AG04449 (cell line): Measurements from ENCODE around the gene PRKAR2B.

Experiments
- CTCF ChIA-PET: fragments of 350-600 bp; formaldehyde crosslinking; extraction: SDS; loops from one replicate; lab custom pipeline; 2021; ENCODE audit warnings: antibody characterized with exemption; lab: Yijun Ruan, JAX
- POLR2A ChIA-PET: fragments of 400-600, 350-600 bp; formaldehyde crosslinking; extraction: SDS; loops from one replicate; lab custom pipeline; 2020; ENCODE audit warnings: antibody characterized with exemption, inconsistent platforms; lab: Yijun Ruan, JAX
- DNase-seq: peaks from one replicate; pipeline ENCODE4 v3.0.0-alpha.2; 2010; ENCODE audit warnings: low read depth, low spot score
- H3K4me3 ChIP-seq: 2 replicates; pipeline ENCODE4 v1.5.1; 2011; ENCODE audit warnings: low read depth, mild to moderate bottlenecking, control low read depth, low read length
- TF ChIP-seq, protein P1 (sequence below): IDR thresholded peaks from one replicate; pipeline ENCODE4 v1.5.1; 2011; ENCODE audit warnings: mild to moderate bottlenecking, moderate library complexity, low read length, control low read depth, inconsistent platforms; ENCODE audit not compliant: insufficient read depth; ENCODE audit errors: missing control alignments

The PRKAR2B gene

DNA sequence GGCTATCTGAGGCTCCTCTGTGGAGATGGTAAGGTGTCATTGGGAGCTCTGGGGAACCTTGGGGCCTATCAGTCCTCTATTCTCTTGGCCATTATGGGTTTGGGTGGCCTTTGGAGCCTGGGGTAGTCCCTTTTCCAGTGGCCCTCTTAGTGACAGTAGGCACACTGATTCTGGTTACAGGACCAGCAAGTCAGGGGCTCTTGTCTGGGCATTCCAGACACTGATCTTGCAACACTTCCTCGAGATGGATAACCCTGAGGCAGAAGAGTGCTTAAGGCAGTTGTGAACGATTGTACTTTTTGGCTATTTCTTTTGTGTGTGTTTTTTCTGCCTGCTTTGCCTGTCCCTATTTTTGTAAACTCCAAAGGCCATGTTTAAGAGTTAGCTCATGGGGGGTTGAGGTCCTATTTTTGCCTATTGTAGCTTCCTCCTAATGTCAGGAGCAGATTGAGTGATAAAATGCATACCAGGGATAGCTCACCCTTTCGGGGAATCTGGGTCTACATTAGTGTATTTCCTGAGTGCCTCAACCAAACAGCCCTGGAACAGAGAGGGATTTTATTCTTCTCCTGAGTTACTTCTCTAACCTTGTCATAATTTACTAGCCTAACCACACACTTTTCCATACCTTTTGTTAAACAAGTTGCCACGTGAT, 61.2 kb downstream of the PRKAR2B start:
- ChIA-PET POLR2A (no interaction called here), CTCF (no interaction called here)
- TF ChIP-seq, protein P1, sequence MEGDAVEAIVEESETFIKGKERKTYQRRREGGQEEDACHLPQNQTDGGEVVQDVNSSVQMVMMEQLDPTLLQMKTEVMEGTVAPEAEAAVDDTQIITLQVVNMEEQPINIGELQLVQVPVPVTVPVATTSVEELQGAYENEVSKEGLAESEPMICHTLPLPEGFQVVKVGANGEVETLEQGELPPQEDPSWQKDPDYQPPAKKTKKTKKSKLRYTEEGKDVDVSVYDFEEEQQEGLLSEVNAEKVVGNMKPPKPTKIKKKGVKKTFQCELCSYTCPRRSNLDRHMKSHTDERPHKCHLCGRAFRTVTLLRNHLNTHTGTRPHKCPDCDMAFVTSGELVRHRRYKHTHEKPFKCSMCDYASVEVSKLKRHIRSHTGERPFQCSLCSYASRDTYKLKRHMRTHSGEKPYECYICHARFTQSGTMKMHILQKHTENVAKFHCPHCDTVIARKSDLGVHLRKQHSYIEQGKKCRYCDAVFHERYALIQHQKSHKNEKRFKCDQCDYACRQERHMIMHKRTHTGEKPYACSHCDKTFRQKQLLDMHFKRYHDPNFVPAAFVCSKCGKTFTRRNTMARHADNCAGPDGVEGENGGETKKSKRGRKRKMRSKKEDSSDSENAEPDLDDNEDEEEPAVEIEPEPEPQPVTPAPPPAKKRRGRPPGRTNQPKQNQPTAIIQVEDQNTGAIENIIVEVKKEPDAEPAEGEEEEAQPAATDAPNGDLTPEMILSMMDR: no peak
- DNase-seq: no peak
- H3K4me3 ChIP-seq: no peak overlapping the region

DNA sequence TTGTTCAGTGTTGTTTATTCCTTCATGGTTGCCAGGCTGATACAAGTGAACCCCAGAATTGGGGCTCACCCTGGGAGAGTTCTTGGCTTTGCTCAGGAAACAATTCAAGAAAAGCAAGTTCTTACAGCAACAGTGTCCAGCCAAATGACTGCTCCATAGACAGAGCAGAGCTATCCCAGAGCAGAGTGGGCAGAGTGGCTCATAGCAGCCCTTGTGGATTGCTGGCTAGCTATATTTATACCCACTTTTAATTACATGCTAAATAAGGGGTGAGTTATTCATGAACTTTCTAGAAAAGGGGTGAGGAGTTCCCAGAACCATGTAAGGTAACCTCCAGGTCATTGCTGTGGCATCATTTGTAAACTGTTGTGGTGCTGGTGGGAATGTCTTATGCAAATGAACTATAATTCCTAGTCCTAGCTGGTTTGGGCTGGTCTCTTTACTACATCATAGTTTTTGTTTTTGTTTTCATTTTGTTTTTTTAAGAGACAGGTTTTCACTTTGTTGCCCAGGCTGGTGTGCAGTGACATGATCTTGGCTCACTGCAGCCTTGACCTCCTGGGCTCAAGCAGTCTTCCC, 64.4 kb downstream of the PRKAR2B start:
- TF ChIP-seq, protein P1: no peak
- ChIA-PET POLR2A (no interaction called here), CTCF (no interaction called here)
- no peak for DNase-seq
- no peak overlapping the region for H3K4me3 ChIP-seq

DNA sequence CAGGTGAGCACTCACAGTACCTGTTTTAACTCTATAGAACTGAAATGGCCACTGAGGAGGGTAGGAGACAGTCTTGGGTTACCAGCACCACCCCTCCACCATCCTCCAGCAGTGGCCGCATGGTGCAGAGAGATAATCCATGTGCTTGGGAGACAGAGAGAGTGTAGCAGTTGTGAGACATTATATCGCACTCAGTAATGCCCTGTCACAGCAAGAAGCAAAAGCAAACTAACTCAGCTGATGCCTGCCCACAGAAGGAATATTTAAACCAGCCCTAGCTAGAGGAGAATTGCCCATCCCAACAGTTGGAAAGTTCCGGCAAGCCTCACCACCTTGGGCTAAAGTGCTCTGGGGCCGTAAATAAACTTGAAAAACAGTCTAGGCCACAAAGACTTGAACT, 65.5 kb downstream of the PRKAR2B start:
- TF ChIP-seq, protein P1: no peak
- DNase-seq: no peak
- ChIA-PET CTCF (no interaction called here), POLR2A (no interaction called here)
- H3K4me3 ChIP-seq: no peak overlapping the region

DNA sequence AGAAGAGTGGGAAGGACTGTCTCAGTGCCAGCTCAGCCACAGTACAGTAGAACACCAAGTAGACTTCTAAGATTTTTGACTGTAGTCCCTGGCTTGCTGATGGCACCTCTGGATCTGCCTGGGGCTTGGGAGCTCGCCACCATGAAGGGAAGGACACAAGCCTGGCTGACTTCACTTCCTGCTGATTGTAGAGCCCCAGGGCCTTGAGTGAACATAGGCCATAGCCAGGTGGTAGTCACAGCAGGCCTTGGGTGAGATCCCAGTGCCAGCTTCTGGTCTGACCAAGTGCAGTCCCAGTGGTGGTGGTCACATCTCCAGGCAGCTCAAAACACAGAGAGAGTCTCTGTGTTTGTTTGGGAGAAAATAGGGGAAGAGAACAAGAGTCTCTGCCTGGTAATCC, 66.7 kb downstream of the PRKAR2B start:
- no peak overlapping the region for H3K4me3 ChIP-seq
- DNase-seq: no peak
- CTCF ChIA-PET: interaction anchor here (0.9 kb wide), 2 partner anchors 19 to 36 kb away, joined by 3 read pairs; no protein-coding TSS in a partner anchor
- TF ChIP-seq, protein P1: no peak
- POLR2A ChIA-PET: no interaction called here

DNA sequence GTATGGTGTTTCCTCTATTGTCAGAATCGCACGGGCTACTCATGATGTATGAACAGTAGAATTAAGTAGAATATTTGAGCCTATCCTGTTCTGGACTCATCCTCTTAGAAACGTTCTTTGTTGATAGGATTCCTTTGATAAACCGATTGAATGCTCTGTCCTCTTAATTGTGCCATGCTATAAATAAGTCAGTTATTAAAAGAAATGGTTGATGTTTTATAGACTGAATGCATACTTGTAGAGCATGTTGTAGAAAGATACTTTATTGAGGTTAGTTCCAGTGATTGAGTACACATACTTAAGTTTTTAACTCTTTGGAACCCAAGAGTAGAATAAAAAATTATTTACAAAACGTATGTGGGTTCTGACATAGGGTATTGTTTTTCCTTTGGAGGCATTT, 69.4 kb downstream of the PRKAR2B start:
- TF ChIP-seq, protein P1: no peak
- DNase-seq: no peak
- H3K4me3 ChIP-seq: no peak overlapping the region
- POLR2A ChIA-PET: no interaction called here
- CTCF ChIA-PET: interaction anchor here (1.7 kb wide), 1 partner anchor 36 kb away, joined by 3 read pairs; no protein-coding TSS in a partner anchor

DNA sequence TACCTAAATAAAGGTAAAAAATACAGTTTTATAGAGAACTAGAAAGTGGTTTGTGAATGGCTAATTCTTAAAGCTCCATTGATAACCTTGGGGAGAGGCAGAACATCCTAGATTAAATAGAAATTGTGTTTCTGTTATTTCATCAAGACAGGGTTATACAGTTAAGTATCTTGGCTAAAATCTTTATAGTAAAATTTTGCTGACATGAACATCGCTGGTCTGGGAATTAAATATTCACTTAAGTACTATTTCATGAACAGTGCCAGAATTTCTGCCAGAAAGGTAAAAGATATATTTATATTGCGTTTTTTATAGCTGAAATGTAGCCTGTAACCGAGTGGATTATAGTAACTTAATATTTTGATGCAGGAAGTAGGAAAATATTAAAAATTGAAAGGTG, 70.6 kb downstream of the PRKAR2B start:
- CTCF ChIA-PET: no interaction called here
- DNase-seq: no peak
- no peak overlapping the region for H3K4me3 ChIP-seq
- POLR2A ChIA-PET: no interaction called here
- TF ChIP-seq, protein P1: no peak
